ENCODE data around the gene OR12D2. TPM values are rescaled to one million over a fixed set of nuclear protein-coding genes. Genes with fewer than 3 reads are reported as not detected.
"Not testable (repeated sequence)": the region's sequence is repeated elsewhere in the genome, so short reads cannot be mapped to it uniquely, and the experiment has no call there.

Gene OR12D2
- polyA plus RNA-seq, 1 donor (not counting 4 experiments of a cell fraction or from before 2014, with no cell fraction given) = not detected

DNA sequence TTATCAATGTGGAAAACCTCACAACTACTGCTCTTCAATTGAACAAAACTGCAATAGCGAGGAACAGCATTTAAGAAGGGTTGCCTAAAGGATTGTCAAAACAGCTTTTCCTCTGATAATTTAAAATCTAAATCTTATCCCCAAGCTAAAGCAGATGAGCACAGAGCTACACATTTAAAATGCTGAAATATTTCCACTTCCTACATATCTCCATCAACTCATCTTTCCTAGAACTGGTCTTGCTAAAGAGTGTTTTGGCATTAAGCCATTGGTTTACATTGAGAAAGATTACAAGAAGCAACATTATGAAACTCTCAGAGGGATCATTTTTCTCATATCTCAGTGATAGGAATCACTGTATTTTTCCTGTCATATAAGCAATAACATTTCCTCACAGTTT lies 47.3 kb downstream of the OR12D2 start:
- Histone ChIP-seq H3K27ac (ENCODE audit: control insufficient read depth, insufficient read depth, low read length) (no peak overlapping the region), H3K4me3 (ENCODE audit: control insufficient read depth in 2 of 3, extremely low read depth in 1 of 3, insufficient read depth in 2 of 3, low read depth in 1 of 3, low read length in 3 of 3) (no peak overlapping the region), H3K9ac (ENCODE audit: control insufficient read depth, extremely low read depth, insufficient read depth, low read length) (no peak overlapping the region), H3K4me2 (ENCODE audit: control insufficient read depth, extremely low read depth, insufficient read depth, low read depth, low read length) (no peak overlapping the region), H3K9me1 (ENCODE audit: control insufficient read depth, extremely low read depth, insufficient read depth, low read length) (no peaks in the 10 kb centered on the region), H2AFZ (ENCODE audit: control insufficient read depth, low read length) (no peak overlapping the region), H3K9me3 (ENCODE audit: control insufficient read depth, low read depth, low read length) (no peaks in the 10 kb centered on the region), H3K4me1 (ENCODE audit: control insufficient read depth, extremely low read depth, insufficient read depth, low read length) (peaks cover 5% of the 10 kb centered on the region), H3K36me3 (ENCODE audit: control insufficient read depth in 2 of 2, extremely low read depth in 1 of 2, insufficient read depth in 2 of 2, low read length in 2 of 2) (no peaks in the 10 kb centered on the region), H4K20me1 (ENCODE audit: control insufficient read depth, extremely low read depth, insufficient read depth, low read length) (no peaks in the 10 kb centered on the region), H3K79me2 (ENCODE audit: control insufficient read depth, insufficient read depth, low read length) (no peaks in the 10 kb centered on the region), H3K27me3 (ENCODE audit: control insufficient read depth, extremely low read depth, insufficient read depth, low read length) (no peaks in the 10 kb centered on the region)
- TF ChIP-seq, protein P1, sequence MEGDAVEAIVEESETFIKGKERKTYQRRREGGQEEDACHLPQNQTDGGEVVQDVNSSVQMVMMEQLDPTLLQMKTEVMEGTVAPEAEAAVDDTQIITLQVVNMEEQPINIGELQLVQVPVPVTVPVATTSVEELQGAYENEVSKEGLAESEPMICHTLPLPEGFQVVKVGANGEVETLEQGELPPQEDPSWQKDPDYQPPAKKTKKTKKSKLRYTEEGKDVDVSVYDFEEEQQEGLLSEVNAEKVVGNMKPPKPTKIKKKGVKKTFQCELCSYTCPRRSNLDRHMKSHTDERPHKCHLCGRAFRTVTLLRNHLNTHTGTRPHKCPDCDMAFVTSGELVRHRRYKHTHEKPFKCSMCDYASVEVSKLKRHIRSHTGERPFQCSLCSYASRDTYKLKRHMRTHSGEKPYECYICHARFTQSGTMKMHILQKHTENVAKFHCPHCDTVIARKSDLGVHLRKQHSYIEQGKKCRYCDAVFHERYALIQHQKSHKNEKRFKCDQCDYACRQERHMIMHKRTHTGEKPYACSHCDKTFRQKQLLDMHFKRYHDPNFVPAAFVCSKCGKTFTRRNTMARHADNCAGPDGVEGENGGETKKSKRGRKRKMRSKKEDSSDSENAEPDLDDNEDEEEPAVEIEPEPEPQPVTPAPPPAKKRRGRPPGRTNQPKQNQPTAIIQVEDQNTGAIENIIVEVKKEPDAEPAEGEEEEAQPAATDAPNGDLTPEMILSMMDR (optimal IDR thresholded peaks at IDR 0.05 in 1 of 3, IDR thresholded peaks at IDR 0.05 in 1 of 3, conservative IDR thresholded peaks at IDR 0.05 in 1 of 3; ENCODE audit: extremely low read depth in 1 of 3, insufficient read depth in 2 of 3, low read length in 3 of 3) = no peak
- no peak for TF ChIP-seq EZH2 (IDR thresholded peaks at IDR 0.05; ENCODE audit: low read length)
- dilution Hi-C loops (cut with MboI; ENCODE audit: extremely low pct_ligation_motif_present, low sequenced_read_pairs) = no loop called here
- FAIRE-seq (no peak), DNase-seq (ENCODE audit: low read depth, low spot score) (no peak)

DNA sequence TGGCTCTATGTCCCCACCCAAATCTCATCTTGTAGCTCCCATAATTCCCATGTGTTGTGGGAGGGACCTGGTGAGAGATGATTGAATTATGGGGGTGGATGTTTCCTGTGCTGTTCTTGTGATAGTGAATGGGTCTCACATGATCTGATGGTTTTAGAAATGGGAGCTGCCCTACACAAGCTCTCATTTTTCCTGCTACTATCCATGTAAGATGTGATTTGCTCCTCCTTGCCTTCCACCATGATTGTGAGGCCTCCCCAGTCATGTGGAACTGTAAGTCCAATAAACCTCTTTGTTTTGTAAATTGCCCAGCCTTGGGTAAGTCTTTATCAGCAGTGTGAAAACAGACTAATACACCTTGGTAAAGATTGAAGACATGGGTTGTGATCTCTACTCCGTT lies 48.6 kb downstream of the OR12D2 start:
- dilution Hi-C loops (cut with MboI; ENCODE audit: extremely low pct_ligation_motif_present, low sequenced_read_pairs); H3K9ac ChIP-seq (ENCODE audit: control insufficient read depth, extremely low read depth, insufficient read depth, low read length); H3K4me2 ChIP-seq (ENCODE audit: control insufficient read depth, extremely low read depth, insufficient read depth, low read depth, low read length); FAIRE-seq; H4K20me1 ChIP-seq (ENCODE audit: control insufficient read depth, extremely low read depth, insufficient read depth, low read length); H2AFZ ChIP-seq (ENCODE audit: control insufficient read depth, low read length); H3K27ac ChIP-seq (ENCODE audit: control insufficient read depth, insufficient read depth, low read length); DNase-seq (ENCODE audit: low read depth, low spot score); H3K9me1 ChIP-seq (ENCODE audit: control insufficient read depth, extremely low read depth, insufficient read depth, low read length); H3K4me3 ChIP-seq (ENCODE audit: control insufficient read depth in 2 of 3, extremely low read depth in 1 of 3, insufficient read depth in 2 of 3, low read depth in 1 of 3, low read length in 3 of 3); H3K27me3 ChIP-seq (ENCODE audit: control insufficient read depth, extremely low read depth, insufficient read depth, low read length); H3K9me3 ChIP-seq (ENCODE audit: control insufficient read depth, low read depth, low read length); H3K36me3 ChIP-seq (ENCODE audit: control insufficient read depth in 2 of 2, extremely low read depth in 1 of 2, insufficient read depth in 2 of 2, low read length in 2 of 2); H3K4me1 ChIP-seq (ENCODE audit: control insufficient read depth, extremely low read depth, insufficient read depth, low read length); H3K79me2 ChIP-seq (ENCODE audit: control insufficient read depth, insufficient read depth, low read length): not testable (repeated sequence)

Other genes with a start within 250 kb of the OR12D2 start
- not detected in 3 replicates for gene OR2J2, start 224.7 kb upstream of the OR12D2 start, polyA plus RNA-seq
- gene OR14J1, start 93.9 kb upstream of the OR12D2 start, polyA plus RNA-seq = not detected in 3 replicates
- gene OR5V1, start 26.8 kb upstream of the OR12D2 start, polyA plus RNA-seq = not detected in 3 replicates
- not detected in 3 replicates for gene OR12D3, start 20.3 kb upstream of the OR12D2 start, polyA plus RNA-seq
- not detected in 3 replicates for gene OR12D1, start 19.3 kb downstream of the OR12D2 start, polyA plus RNA-seq
- gene OR10C1, start 43.7 kb downstream of the OR12D2 start, polyA plus RNA-seq = not detected in 3 replicates
- gene OR11A1, start 61.4 kb downstream of the OR12D2 start, polyA plus RNA-seq = not detected in 3 replicates
- gene OR2H1, start 61.5 kb downstream of the OR12D2 start, polyA plus RNA-seq = not detected in 3 replicates
- not detected in 3 replicates for gene MAS1L, start 92.3 kb downstream of the OR12D2 start, polyA plus RNA-seq
- gene UBD, start 164.1 kb downstream of the OR12D2 start, polyA plus RNA-seq = not detected in 3 replicates
- not detected in 3 replicates for gene OR2H2, start 189.5 kb downstream of the OR12D2 start, polyA plus RNA-seq
- 10.4 to 18.9 TPM (median 18.9 TPM) in 3 replicates for gene GABBR1, start 237.6 kb downstream of the OR12D2 start, polyA plus RNA-seq